Thyroid gland (tissue), 4 donors: ENCODE data around the gene OR10J5.

Source experiments
- POLR2A ChIP-seq, 2 donors: fragments of 450-650 bp; IDR thresholded peaks; one replicate each; pipeline ENCODE4 v1.6.1; 2017; ENCODE audit warnings: antibody characterized with exemption in 2 of 2, mild to moderate bottlenecking in 2 of 2, moderate library complexity in 1 of 2
- TF ChIP-seq, protein P1 (sequence below), 6 experiments: fragments of 200-600 bp in 3 of 6; fragments of 450-650 bp in 3 of 6; sonication (generic) in 3 of 6; IDR thresholded peaks; one replicate each; pipeline ENCODE4 v1.5.1; 2016 to 2019; ENCODE audit warnings: antibody characterized with exemption in 6 of 6, mild to moderate bottlenecking in 2 of 6, inconsistent platforms in 1 of 6, moderate library complexity in 1 of 6

DNA sequence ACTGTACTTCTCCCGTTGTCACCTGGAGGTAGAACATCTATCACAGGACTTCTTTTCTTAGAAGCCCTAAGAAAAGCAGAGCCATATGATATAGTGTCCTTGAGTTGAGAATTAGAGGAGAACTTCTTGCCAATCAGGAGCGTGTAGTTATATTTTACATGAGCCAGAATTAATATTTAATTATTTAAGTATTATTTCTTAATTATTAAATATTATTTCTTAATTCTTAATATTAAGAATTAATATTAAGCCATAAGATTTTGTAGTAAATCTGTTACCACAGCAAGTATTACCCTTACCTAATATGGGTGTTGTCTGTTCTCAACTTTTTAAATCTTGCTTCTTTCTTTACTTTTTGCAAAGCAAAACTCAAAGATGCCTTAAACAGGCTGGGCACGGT is 41.6 kb upstream of the OR10J5 start:
- TF ChIP-seq, protein P1, sequence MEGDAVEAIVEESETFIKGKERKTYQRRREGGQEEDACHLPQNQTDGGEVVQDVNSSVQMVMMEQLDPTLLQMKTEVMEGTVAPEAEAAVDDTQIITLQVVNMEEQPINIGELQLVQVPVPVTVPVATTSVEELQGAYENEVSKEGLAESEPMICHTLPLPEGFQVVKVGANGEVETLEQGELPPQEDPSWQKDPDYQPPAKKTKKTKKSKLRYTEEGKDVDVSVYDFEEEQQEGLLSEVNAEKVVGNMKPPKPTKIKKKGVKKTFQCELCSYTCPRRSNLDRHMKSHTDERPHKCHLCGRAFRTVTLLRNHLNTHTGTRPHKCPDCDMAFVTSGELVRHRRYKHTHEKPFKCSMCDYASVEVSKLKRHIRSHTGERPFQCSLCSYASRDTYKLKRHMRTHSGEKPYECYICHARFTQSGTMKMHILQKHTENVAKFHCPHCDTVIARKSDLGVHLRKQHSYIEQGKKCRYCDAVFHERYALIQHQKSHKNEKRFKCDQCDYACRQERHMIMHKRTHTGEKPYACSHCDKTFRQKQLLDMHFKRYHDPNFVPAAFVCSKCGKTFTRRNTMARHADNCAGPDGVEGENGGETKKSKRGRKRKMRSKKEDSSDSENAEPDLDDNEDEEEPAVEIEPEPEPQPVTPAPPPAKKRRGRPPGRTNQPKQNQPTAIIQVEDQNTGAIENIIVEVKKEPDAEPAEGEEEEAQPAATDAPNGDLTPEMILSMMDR (IDR thresholded peaks at IDR 0.05): no peak
- no peak for TF ChIP-seq POLR2A (IDR thresholded peaks at IDR 0.05)
